GM10248 (cell line): ENCODE measurements around the gene CATSPERD.

Source experiments
- CTCF ChIA-PET: fragments of 300-600 bp; sonication (Branson Sonifier 250); formaldehyde crosslinking; extraction: SDS; loops from one replicate; lab custom pipeline; 2021; ENCODE audit warnings: antibody characterized with exemption; lab: Yijun Ruan, JAX
- POLR2A ChIA-PET: fragments of 350-650 bp; sonication (Branson Sonifier 250); formaldehyde crosslinking; extraction: SDS; loops from one replicate; lab custom pipeline; 2020; ENCODE audit warnings: antibody characterized with exemption; lab: Yijun Ruan, JAX
- DNase-seq: peaks from one replicate; pipeline ENCODE4 v3.0.0; 2012; ENCODE audit errors: extremely low spot score
- CTCF ChIP-seq: IDR thresholded peaks from 2 replicates; pipeline ENCODE4 v1.5.1; 2012; ENCODE audit warnings: mild to moderate bottlenecking, low read depth; ENCODE audit errors: extremely low read depth, missing control alignments, control extremely low read depth

CATSPERD gene

GRCh38 chr19:5799247-5800241 is 79.1 kb downstream of the CATSPERD start:
- ChIA-PET POLR2A (interaction anchor here (2.0 kb wide), 1 partner anchor 29 kb away, joined by 7 read pairs; no protein-coding TSS in a partner anchor), CTCF (interaction anchor here (0.8 kb wide), 1 partner anchor 223 kb away, joined by 3 read pairs; no protein-coding TSS in a partner anchor)
- no peak for TF ChIP-seq CTCF
- DNase-seq: no peak

DNA sequence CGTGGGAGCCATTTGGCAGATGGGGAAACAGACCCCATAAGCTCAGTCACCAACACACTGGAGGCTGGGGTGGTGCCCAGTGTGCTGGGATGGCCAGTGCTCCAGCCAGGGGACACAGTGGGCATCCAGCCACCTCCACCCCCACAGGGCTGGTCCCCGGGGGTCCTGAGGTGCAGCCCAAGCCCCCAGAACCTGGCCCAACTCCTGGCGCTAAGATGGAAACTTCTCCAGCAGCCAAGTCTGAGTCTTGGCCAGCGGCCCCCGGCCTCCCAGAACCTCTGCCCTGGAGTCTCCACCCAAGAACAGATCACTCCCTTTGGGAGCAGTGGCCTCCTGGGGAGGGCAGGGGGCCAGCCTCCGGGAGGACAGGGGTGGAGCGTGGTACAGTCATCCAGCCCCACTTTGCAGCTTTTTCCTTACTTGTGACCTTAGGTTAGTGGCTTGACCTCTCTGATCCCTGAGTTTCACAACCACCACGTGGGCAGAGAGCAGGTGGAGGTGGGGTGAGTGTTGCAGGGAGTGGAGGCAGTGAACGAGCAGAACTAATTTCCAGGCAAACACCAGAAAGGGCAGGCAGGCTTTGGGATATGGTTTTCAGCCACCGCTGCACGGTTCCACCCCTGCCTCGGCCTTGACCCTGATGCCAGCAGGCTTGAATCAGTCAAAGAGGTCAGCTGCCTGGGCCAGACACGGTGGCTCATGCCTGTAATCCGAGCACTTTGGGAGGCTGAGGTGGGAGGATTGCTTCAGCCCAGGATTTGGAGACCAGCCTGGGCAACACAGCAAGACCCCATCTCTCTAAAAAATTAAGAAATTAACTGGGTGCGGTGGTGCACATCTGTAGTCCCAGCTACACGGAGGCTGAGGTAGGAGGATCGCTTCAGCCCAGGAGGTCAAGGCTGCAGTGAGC is 80.2 kb downstream of the CATSPERD start:
- no peak for DNase-seq
- ChIA-PET CTCF (no interaction called here), POLR2A (interaction anchor here (2.0 kb wide), 1 partner anchor 28 kb away, joined by 7 read pairs; no protein-coding TSS in a partner anchor)

DNA sequence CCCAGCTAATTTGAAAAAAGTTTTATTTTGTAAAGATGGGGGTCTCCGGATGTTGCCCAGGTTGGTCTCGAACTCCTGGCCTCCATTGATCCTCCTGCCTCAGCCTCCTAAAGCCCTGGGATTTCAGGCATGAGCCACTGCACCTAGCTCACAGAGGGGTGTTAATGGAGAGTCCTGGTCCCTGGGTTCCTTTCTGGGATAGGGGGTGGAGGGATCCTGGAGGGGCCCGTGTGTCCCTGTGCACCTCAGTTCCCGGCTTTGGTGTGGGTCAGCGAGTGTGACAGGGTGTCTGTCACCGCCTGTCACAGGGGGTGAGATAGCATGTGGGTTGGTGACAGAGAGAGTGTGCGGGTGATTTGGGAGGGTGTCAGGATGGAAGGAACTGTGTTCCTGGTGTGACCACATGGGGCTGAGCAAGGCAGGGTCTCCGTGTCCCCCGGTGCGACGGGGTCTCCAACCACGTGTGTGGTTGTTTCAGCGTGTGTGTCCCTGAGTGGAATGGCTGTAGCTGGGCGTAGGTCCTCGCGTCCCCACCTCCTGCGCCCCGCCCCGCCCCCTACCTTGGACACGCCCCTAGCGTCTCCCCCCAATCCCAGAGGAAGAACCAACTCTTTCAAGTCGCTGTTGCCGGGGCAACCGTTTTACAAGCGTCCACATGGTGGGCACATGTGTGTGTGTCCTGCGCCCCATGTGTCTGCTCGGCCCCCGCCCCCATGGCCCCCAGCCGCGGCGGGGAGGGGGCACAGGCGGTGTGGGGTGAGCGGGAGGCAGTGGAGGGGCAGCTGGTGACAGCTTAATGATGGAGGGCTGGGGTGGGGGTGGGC is 81.6 kb downstream of the CATSPERD start:
- ChIA-PET CTCF (interaction anchor here (2.6 kb wide), 1 partner anchor 220 kb away, joined by 48 read pairs; no protein-coding TSS in a partner anchor), POLR2A (interaction anchor here (2.0 kb wide), 1 partner anchor 26 kb away, joined by 7 read pairs; no protein-coding TSS in a partner anchor)
- TF ChIP-seq CTCF: no peak
- DNase-seq: no peak

More for the DNA sequence above, 80.2 kb downstream of the CATSPERD start:
- no peak for TF ChIP-seq CTCF

- CTCF ChIA-PET: interaction anchor here (0.7 to 2.6 kb wide), 49 partner anchors 9 to 571 kb away, joined by 3 to 75 read pairs (median 5); partner anchors contain the start of genes CATSPERD, DUS3L, FUT6 and NDUFA11
- DNase-seq: no peak
- TF ChIP-seq CTCF: no peak
- POLR2A ChIA-PET: interaction anchor here (1.5 kb wide), 1 partner anchor 25 kb away, joined by 14 read pairs; no protein-coding TSS in a partner anchor
These were observed 83.0 kb downstream of the CATSPERD start for GRCh38 chr19:5803441-5803751.

- POLR2A ChIA-PET: interaction anchor here (0.9 to 1.5 kb wide), 2 partner anchors 13 to 25 kb away, joined by 3 to 14 read pairs; partner anchors contain the start of gene DUS3L
These were observed 83.5 kb downstream of the CATSPERD start for GRCh38 chr19:5803752-5804515.

More at GRCh38 chr19:5803752-5804515, 83.5 kb downstream of the CATSPERD start:
- CTCF ChIA-PET: interaction anchor here (0.6 to 2.6 kb wide), 57 partner anchors 8 to 571 kb away, joined by 3 to 75 read pairs (median 4); partner anchors contain the start of genes CATSPERD, DUS3L, FUT6 and NDUFA11
- TF ChIP-seq CTCF: peak; percentile 98
- peak; percentile 96 for DNase-seq
